H1 (cell line): ENCODE data around the gene NDUFA13. TPM values are rescaled to one million over a fixed set of nuclear protein-coding genes. Genes with fewer than 3 reads are reported as not detected.
A peak's percentile ranks its signal among the peaks of the same experiment; 100 is the strongest.

Experiments used
- CTCF ChIA-PET: fragments of 300-600 bp; sonication (Branson Sonifier 250); formaldehyde crosslinking; loops from one replicate; lab custom pipeline; 2021; ENCODE audit not compliant: partially characterized antibody; lab: Charles Lee
- POLR2A ChIA-PET: fragments of 300-600 bp; sonication (Branson Sonifier 250); formaldehyde crosslinking; loops from one replicate; lab custom pipeline; 2021; ENCODE audit warnings: inconsistent platforms; ENCODE audit not compliant: partially characterized antibody; lab: Charles Lee
- DNase-seq, 2 experiments: peaks; one replicate each; pipeline versions ENCODE4 v3.0.0 to v3.0.0-alpha.2; 2010 to 2022; ENCODE audit warnings: low spot score in 2 of 2, low read depth in 1 of 2, mixed read lengths in 1 of 2
- FAIRE-seq: peaks from 2 replicates; lab custom pipeline; 2011; peaks lifted over from hg19 to GRCh38; lab: Jason Lieb, UNC
- H2AFZ ChIP-seq: 2 replicates; pipeline ENCODE4 v1.8.1; 2012; ENCODE audit warnings: low read length, inconsistent platforms
- H2AK5ac ChIP-seq: 2 replicates; pipeline ENCODE4 v1.6.1; 2013; ENCODE audit warnings: low read depth, low read length
- H2BK120ac ChIP-seq: replicated peaks from 2 replicates; pipeline ENCODE3; 2013; ENCODE audit warnings: low read depth, low read length, inconsistent platforms
- H2BK12ac ChIP-seq: 2 replicates; pipeline ENCODE4 v1.6.1; 2013; ENCODE audit warnings: low read depth, low read length
- H2BK15ac ChIP-seq: 2 replicates; pipeline ENCODE4 v1.6.1; 2013; ENCODE audit warnings: low read length
- H2BK20ac ChIP-seq: 2 replicates; pipeline ENCODE4 v1.6.1; 2013; ENCODE audit warnings: low read length
- H2BK5ac ChIP-seq: 2 replicates; pipeline ENCODE4 v1.6.1; 2013; ENCODE audit warnings: low read depth, low read length
- H3K14ac ChIP-seq: 2 replicates; pipeline ENCODE4 v1.6.1; 2013; ENCODE audit warnings: inconsistent platforms; ENCODE audit not compliant: insufficient read length
- H3K18ac ChIP-seq: 2 replicates; pipeline ENCODE4 v1.6.1; 2013; ENCODE audit warnings: low read length; ENCODE audit errors: extremely low read depth
- H3K23ac ChIP-seq: 2 replicates; pipeline ENCODE4 v1.6.1; 2013; ENCODE audit warnings: inconsistent platforms; ENCODE audit not compliant: insufficient read length
- H3K23me2 ChIP-seq: 2 replicates; pipeline ENCODE4 v1.6.1; 2013; ENCODE audit warnings: low read depth, low read length
- H3K27ac ChIP-seq: 2 replicates; pipeline ENCODE4 v1.6.1; 2011; ENCODE audit warnings: low read depth, low read length, inconsistent platforms
- H3K27me3 ChIP-seq, 4 experiments: replicated peaks in 1 of 4; 1 replicate in 1 of 4; 2 replicates in 3 of 4; pipeline versions ENCODE4 v1.6.1 to v1.8.1; 2011 to 2013; ENCODE audit warnings: low read length in 3 of 4, mild to moderate bottlenecking in 3 of 4, inconsistent platforms in 2 of 4, mixed read lengths in 2 of 4, moderate library complexity in 1 of 4; ENCODE audit not compliant: control insufficient read depth in 3 of 4, insufficient read depth in 3 of 4; ENCODE audit errors: extremely low read depth in 1 of 4
- H3K36me3 ChIP-seq, 4 experiments: 2 replicates each; pipeline versions ENCODE4 v1.6.1 to v1.8.1; 2011 to 2013; ENCODE audit warnings: mild to moderate bottlenecking in 4 of 4, low read length in 3 of 4, moderate library complexity in 2 of 4, control low read depth in 1 of 4, inconsistent platforms in 1 of 4; ENCODE audit not compliant: insufficient read depth in 4 of 4, control insufficient read depth in 2 of 4
- H3K4ac ChIP-seq: replicated peaks from 2 replicates; pipeline ENCODE3; 2013; ENCODE audit warnings: low read length, low read depth, mixed read lengths, inconsistent platforms; ENCODE audit not compliant: insufficient read length
- H3K4me1 ChIP-seq, 4 experiments: replicated peaks in 1 of 4; 1 replicate in 1 of 4; 2 replicates in 3 of 4; pipeline versions ENCODE4 v1.6.1 to v1.8.1; 2011 to 2013; ENCODE audit warnings: low read length in 3 of 4, inconsistent platforms in 2 of 4, mixed read lengths in 1 of 4; ENCODE audit not compliant: insufficient read depth in 4 of 4, control insufficient read depth in 3 of 4
- H3K4me2 ChIP-seq, 2 experiments: 2 replicates each; pipeline versions ENCODE4 v1.6.1 to v1.8.1; 2011 to 2013; ENCODE audit warnings: low read depth in 2 of 2, low read length in 2 of 2, control low read depth in 1 of 2, inconsistent platforms in 1 of 2, mild to moderate bottlenecking in 1 of 2; ENCODE audit not compliant: insufficient read depth in 1 of 2
- H3K4me3 ChIP-seq, 4 experiments: fragments of 200-600, 300-600 bp in 1 of 4; sonication (generic), shearing (Covaris generic), sonication (Bioruptor Twin) in 1 of 4; 2 replicates each; pipeline versions ENCODE4 v1.5.1 to v1.8.1; 2011 to 2016; ENCODE audit warnings: low read length in 4 of 4, low read depth in 3 of 4, control low read depth in 2 of 4, inconsistent platforms in 2 of 4, mild to moderate bottlenecking in 2 of 4, mixed read lengths in 1 of 4, moderate library complexity in 1 of 4; ENCODE audit not compliant: insufficient read depth in 2 of 4; ENCODE audit errors: extremely low read depth in 1 of 4
- H3K56ac ChIP-seq: replicated peaks from 2 replicates; pipeline ENCODE3; 2013; ENCODE audit warnings: low read depth, mild to moderate bottlenecking, mixed read lengths, low read length, inconsistent platforms; ENCODE audit not compliant: insufficient read length
- H3K79me1 ChIP-seq: 2 replicates; pipeline ENCODE4 v1.6.1; 2013; ENCODE audit warnings: low read depth, low read length, control low read depth
- H3K79me2 ChIP-seq, 2 experiments: 2 replicates each; pipeline versions ENCODE4 v1.6.1 to v1.8.1; 2012 to 2013; ENCODE audit warnings: low read length in 2 of 2, mild to moderate bottlenecking in 2 of 2, inconsistent platforms in 1 of 2; ENCODE audit not compliant: insufficient read depth in 2 of 2, control insufficient read depth in 1 of 2
- H3K9ac ChIP-seq, 4 experiments: replicated peaks in 1 of 4; 1 replicate in 1 of 4; 2 replicates in 3 of 4; pipeline versions ENCODE4 v1.6.1 to v1.8.1; 2011 to 2013; ENCODE audit warnings: low read depth in 3 of 4, low read length in 3 of 4, control low read depth in 2 of 4, mild to moderate bottlenecking in 2 of 4, moderate library complexity in 2 of 4, inconsistent platforms in 1 of 4; ENCODE audit errors: extremely low read depth in 1 of 4
- H3K9me3 ChIP-seq, 2 experiments: 2 replicates each; pipeline versions ENCODE4 v1.6.1 to v1.8.1; 2012 to 2013; ENCODE audit warnings: mild to moderate bottlenecking in 2 of 2, moderate library complexity in 2 of 2, control low read depth in 1 of 2, inconsistent platforms in 1 of 2, low read depth in 1 of 2, low read length in 1 of 2, mixed read lengths in 1 of 2; ENCODE audit not compliant: insufficient read depth in 2 of 2
- H4K20me1 ChIP-seq, 2 experiments: replicated peaks in 1 of 2; 2 replicates each; pipeline versions ENCODE3 to v1.8.1; 2011 to 2013; ENCODE audit warnings: inconsistent platforms in 2 of 2, low read length in 2 of 2, mild to moderate bottlenecking in 1 of 2; ENCODE audit not compliant: insufficient read depth in 2 of 2, control insufficient read depth in 1 of 2
- H4K5ac ChIP-seq: 2 replicates; pipeline ENCODE4 v1.6.1; 2013; ENCODE audit warnings: low read length, low read depth, mixed read lengths, inconsistent platforms; ENCODE audit not compliant: insufficient read length
- H4K8ac ChIP-seq: 2 replicates; pipeline ENCODE4 v1.8.0; 2013; ENCODE audit warnings: mild to moderate bottlenecking, moderate library complexity, low read length, inconsistent platforms; ENCODE audit not compliant: insufficient read depth; ENCODE audit errors: extremely low read depth
- H4K91ac ChIP-seq: replicated peaks from 2 replicates; pipeline ENCODE3; 2013; ENCODE audit warnings: low read length, mixed read lengths, inconsistent platforms; ENCODE audit not compliant: insufficient read length
- EZH2 ChIP-seq: fragments of 200-600 bp; sonication (generic); IDR thresholded peaks from 2 replicates; pipeline ENCODE4 v1.7.1; 2012; ENCODE audit warnings: low read depth, mild to moderate bottlenecking, moderate library complexity, low read length, inconsistent platforms; ENCODE audit not compliant: severe bottlenecking
- KDM1A ChIP-seq: fragments of 200-600, 300-600 bp; sonication (generic); IDR thresholded peaks from 2 replicates; pipeline ENCODE4 v1.7.1; 2016; ENCODE audit warnings: mild to moderate bottlenecking, low read length, borderline replicate concordance
- SAP30 ChIP-seq: fragments of 300-600 bp; sonication (generic); IDR thresholded peaks from 2 replicates; pipeline ENCODE4 v1.7.1; 2012; ENCODE audit warnings: low read length, moderate library complexity, mild to moderate bottlenecking, inconsistent platforms; ENCODE audit not compliant: insufficient read depth, insufficient replicate concordance
- WGBS, 2 experiments: shearing (Covaris generic) in 1 of 2; methylation state at CpG; one replicate each; pipeline versions ENCODE4 v1.1.6 to v1.1.7; 2013 to 2015; ENCODE audit warnings: low lambda C conversion rate in 2 of 2, mixed read lengths in 2 of 2, inconsistent platforms in 1 of 2, low coverage in 1 of 2, missing lambda C conversion rate in 1 of 2; ENCODE audit not compliant: insufficient replicate concordance in 2 of 2, insufficient coverage in 1 of 2, insufficient read length in 1 of 2; ENCODE audit errors: extremely low coverage in 1 of 2, missing lambda C conversion rate in 1 of 2; 5-methylcytosine and 5-hydroxymethylcytosine counted together
- polyA plus RNA-seq, 7 experiments: library from polyadenylated mRNA; depleted of rRNA in 3 of 7; stranded (reverse) in 5 of 7; unstranded in 2 of 7; fragments of >200 nt in 5 of 7; fragments of 200-250 nt in 2 of 7; gene quantifications; 1 replicate in 5 of 7; 2 replicates in 1 of 7; 4 replicates in 1 of 7; pipeline versions ENCODE4 v1.2.1 to v1.2.3, GENCODE V29; 2011 to 2013; ENCODE audit warnings: missing spikeins in 2 of 7, mixed read lengths in 2 of 7
- total RNA-seq: library from RNA; stranded (reverse); fragmentation: NEBNext Ultra II Directional; extraction: Animal tissue kit (Norgen Biotek cat#: 25700); gene quantifications from 2 replicates; pipeline ENCODE4 v1.2.1, GENCODE V29; 2021

The NDUFA13 gene
- total and polyA plus RNA-seq, 2 of the 8 experiments (the other 6 are each of a cell fraction or from before 2014, with no cell fraction given) = 413 to 1,105 TPM

GRCh38 chr19:19550972-19551852, 35.2 kb downstream of the NDUFA13 start:
- Histone ChIP-seq H3K4me3 (no peak overlapping the region), H2BK15ac (0 out of 2 replicates have a peak overlapping the region, but pooled peaks have one; percentile 18), H4K91ac (no peak overlapping the region), H3K4me2 (no peak overlapping the region), H3K79me1 (0 out of 2 replicates have a peak, but pooled peaks cover 2% of the 10 kb centered on the region), H2BK20ac (no peak overlapping the region), H3K4me1 (no peaks in the 10 kb centered on the region; a peak in 3 of 7 replicates), H4K5ac (no peak overlapping the region), H2BK12ac (0 out of 2 replicates have a peak overlapping the region, but pooled peaks have one; percentile 27), H3K4ac (no peak overlapping the region), H3K18ac (no peak overlapping the region), H4K8ac (peak overlapping the region; percentile 43; the same call in 1 of the 2 replicates), H3K27me3 (no peaks in the 10 kb centered on the region; a peak in 1 of 7 replicates), H2AK5ac (no peak overlapping the region), H3K9ac (no peak overlapping the region), H2BK5ac (no peak overlapping the region), H3K56ac (no peak overlapping the region), H2BK120ac (no peak overlapping the region), H3K23ac (no peak overlapping the region), H3K14ac (no peak overlapping the region), H4K20me1 (no peaks in the 10 kb centered on the region), H3K23me2 (no peaks in the 10 kb centered on the region), H3K9me3 (no peaks in the 10 kb centered on the region), H3K27ac (no peak overlapping the region), H3K79me2 (no peaks in the 10 kb centered on the region), H3K36me3 (no peaks in the 10 kb centered on the region), H2AFZ (no peak overlapping the region)
- TF ChIP-seq KDM1A (peak; percentile 83; the same call in 1 of the 2 replicates), EZH2 (no peak), SAP30 (no peak)
- WGBS, 2 experiments = 93% methylated on average over 10 of the region's 10 CpGs; no CpG with 5 or more reads in 1 of the 2 experiments
- FAIRE-seq = no peak
- DNase-seq = no peak
- CTCF ChIA-PET = interaction anchor here (0.7 to 15.7 kb wide), 13 partner anchors 8 to 144 kb away, joined by 3 to 223 read pairs (median 12); partner anchors contain the start of genes CILP2, GMIP and YJEFN3
- POLR2A ChIA-PET = interaction anchor here (0.6 to 2.2 kb wide), 11 partner anchors 9 to 224 kb away, joined by 3 to 11 read pairs (median 4); partner anchors contain the start of genes YJEFN3 and ZNF14
